GM18507 (cell line): ENCODE measurements around the gene GLT8D2.

ENCODE experiments used
- DNase-seq: peaks from one replicate; pipeline ENCODE4 v3.0.0; 2011; ENCODE audit warnings: low read depth; ENCODE audit not compliant: insufficient read length; ENCODE audit errors: extremely low spot score
- FAIRE-seq: peaks from 2 replicates; lab custom pipeline; 2011; peaks lifted over from hg19 to GRCh38; lab: Jason Lieb, UNC

Gene GLT8D2

GRCh38 chr12:104049903-104050356, at the start of gene GLT8D2:
Gene GLT8D2 (minus strand): TSS chr12:104050187. CDS start chr12:104019648, 30,539 bp downstream.
- DNase-seq = no peak

DNA sequence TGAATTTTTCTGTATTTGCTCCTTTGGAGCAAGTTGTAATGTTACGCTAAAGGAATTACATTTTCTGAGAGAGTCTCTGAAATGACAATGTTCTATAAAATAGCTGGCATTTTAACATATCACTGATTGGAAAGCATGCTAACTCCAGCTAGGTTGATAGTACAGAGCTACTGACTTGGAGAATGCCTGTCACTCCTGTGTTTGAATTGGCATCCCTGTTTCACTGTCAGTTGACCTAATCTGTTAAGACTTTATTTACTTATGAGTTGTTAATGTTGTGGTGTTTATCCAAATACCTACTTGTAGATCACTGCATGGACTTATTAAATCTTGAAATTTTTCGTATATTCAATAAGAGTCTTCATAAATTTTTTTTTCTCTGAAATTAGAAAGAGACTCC, 48.0 kb upstream of the GLT8D2 start:
- DNase-seq (no peak), FAIRE-seq (no peak)

More at GRCh38 chr12:104049903-104050356, at the start of gene GLT8D2:
- no peak for FAIRE-seq

GRCh38 chr12:104095289-104095688, 45.3 kb upstream of the GLT8D2 start:
- FAIRE-seq (peak; percentile 52), DNase-seq (no peak)

DNA sequence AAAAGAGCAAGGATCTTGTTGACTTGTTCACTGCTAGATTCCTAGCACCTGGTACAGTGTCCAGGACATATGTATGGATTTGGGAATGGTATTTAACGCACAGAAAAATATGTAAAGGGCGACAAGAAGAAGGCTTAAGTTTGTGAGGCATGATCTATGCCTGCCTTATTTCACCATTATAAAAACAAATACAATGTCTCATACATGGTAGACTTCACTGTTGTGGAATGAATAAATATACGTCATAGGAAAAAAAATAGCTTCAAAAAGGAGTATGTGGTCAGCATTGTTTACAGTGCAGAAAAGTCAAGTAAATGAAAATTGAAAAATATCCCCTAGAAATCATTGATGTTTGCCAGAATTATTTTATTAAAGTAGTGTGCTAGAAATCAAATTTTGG, 44.3 kb upstream of the GLT8D2 start:
- DNase-seq (no peak), FAIRE-seq (no peak)

GRCh38 chr12:104091136-104091535, 41.1 kb upstream of the GLT8D2 start:
- DNase-seq = no peak
- FAIRE-seq = no peak

- no peak for FAIRE-seq
Measured at GRCh38 chr12:104090685-104091084, 40.7 kb upstream of the GLT8D2 start.

GRCh38 chr12:104083769-104084475, 33.9 kb upstream of the GLT8D2 start:
- DNase-seq = no peak
- FAIRE-seq = peak; percentile 67

More at GRCh38 chr12:104090685-104091084, 40.7 kb upstream of the GLT8D2 start:
- no peak for DNase-seq

DNA sequence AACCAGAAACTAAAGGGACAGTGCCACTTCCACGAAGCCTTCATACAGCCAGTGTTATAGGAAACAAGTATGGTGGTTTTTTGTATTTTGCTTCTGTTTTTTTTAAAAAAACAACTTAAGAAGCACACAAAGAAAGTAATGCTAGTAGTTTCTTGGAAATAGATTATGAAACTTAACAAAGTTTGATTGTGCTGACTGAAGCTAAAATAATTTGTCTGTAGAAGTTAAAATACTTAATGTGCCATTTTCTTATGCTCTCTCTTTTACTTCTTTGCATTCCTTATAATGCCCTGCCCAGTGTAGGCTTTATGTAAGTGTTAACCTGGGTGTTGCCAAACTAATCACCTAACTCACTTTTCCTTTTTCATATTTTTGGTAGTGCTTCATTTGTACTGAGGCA, 30.8 kb upstream of the GLT8D2 start:
- FAIRE-seq (no peak), DNase-seq (no peak)

DNA sequence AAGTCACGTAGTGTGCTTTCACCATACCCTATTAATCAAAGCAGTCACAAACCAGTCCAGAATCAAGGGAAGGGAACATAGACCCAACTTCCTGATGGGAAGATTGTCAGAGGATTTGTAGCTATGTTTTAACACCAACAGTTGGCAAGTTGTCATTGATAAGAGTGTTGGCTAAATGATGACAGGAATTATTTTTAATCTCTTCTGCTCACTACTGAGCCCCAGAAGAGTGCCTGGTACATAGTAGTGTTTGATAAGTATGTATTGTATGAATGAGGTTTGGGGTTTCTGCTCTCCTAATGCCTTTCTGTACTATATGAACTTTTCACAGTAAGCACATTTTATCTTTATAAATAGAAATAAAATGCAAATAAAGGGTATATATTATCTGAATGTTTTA, 29.0 kb upstream of the GLT8D2 start:
- DNase-seq (no peak), FAIRE-seq (no peak)

GRCh38 chr12:104073699-104074098, 23.7 kb upstream of the GLT8D2 start:
- FAIRE-seq (no peak), DNase-seq (no peak)

- DNase-seq (no peak), FAIRE-seq (no peak)
Measured at GRCh38 chr12:104072099-104072498, 22.1 kb upstream of the GLT8D2 start.

DNA sequence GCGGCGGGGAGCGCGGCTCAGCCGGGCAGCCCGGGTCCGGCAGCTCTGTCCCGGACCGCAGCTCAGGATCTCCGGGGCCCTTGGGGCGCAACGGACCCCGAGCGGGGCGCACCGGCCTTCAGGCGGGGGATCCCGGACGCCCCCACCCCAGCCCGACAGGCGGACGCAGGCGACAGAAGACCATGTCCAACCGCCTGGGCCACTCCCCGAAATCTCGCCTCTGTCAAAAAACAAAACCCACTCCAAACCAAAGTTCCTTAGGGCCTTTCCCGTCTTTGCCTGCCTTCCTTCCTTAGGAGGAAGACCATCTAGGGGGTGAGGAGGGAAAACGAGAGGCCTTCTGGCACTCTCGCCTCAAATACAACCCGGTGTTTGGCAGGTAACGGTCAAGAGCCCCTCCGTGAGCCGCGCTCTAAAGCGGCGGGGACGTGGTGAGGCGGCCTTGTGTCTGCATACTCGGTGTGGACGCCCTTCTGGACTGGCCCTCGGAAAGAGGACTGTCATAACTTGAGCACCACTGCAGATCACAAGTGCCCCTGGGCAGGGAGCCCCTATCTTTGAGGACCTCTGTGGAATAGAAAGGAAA, 14.9 kb upstream of the GLT8D2 start:
- FAIRE-seq (no peak), DNase-seq (no peak)

GRCh38 chr12:104064031-104064841, 14.2 kb upstream of the GLT8D2 start, which contains the start of gene HCFC2:
Gene HCFC2 (plus strand): TSS chr12:104064531. CDS start chr12:104064561, 30 bp downstream.
- peak; percentile 95 for FAIRE-seq
- DNase-seq = peak; percentile 100

DNA sequence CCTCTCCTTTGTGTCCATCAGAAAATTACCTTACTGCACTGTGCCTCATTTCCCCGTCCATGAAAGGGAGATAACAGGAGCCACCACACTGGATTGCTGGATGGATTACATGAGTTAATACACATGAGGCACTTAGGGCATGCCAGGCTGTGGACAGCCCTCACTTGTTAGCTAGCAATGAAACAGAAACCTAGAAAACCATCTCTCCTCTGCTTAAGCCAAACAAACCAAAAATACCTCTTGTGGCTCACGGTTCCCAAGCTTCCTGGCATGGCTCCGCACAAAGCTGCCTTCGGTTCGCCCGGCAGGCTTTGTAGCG, 13.7 kb upstream of the GLT8D2 start:
- FAIRE-seq = peak; percentile 81
- no peak for DNase-seq

DNA sequence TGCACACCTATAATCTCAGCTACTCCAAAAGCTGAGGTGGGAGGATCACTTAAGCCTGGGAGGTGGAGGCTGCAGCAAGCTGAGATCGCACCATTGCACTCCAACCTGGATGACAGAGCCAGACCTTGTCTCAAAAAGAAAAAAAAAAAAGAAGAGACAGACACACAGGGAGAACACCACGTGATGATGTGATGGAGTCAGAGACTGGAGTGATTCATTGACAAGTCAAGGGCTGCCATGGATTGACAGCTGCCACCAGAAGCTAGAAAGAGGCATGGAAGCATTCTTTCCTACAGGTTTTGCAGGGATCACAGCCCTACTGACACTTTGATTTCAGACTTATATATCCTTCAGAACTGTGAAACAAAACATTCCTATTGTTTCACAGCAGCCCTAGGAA, 10.8 kb upstream of the GLT8D2 start:
- DNase-seq (no peak), FAIRE-seq (no peak)

DNA sequence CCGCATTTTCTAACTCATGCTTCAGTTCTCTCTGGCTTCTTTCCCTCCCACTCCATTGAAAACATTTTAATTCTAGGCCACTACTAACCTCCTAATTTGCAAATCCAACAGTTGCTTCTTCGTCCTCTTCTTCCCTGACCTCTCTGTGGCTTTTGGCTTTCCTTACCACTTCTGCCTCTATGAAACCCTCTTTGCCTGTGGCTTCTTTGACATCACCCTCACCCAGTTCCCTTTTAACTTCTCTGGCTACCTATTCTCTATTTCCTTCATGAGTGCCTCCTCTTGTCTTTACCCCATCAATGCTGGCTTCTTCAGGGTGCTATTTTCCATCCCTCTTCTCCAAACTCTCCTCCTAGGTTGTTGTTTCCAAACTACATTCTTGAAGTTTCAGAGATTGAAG, 10.0 kb upstream of the GLT8D2 start:
- FAIRE-seq (no peak), DNase-seq (no peak)

DNA sequence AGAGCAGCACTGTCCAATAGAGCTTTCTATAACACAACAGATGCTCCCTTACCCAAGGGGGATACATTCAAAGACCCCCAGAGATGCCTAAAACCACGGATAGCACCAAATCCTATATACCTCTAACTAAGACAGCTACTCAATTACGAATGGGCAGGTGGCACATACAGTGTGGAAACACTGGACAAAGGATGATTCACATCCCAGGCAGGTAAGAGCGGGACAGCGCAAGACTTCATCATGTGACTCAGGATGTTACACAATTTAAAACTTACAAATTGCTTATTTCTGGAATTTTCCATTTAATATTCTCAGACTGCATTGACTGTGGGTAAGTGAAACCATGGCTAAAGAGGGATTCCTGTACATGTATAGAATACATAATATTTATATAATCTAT, 8.8 kb upstream of the GLT8D2 start:
- no peak for DNase-seq
- no peak for FAIRE-seq

DNA sequence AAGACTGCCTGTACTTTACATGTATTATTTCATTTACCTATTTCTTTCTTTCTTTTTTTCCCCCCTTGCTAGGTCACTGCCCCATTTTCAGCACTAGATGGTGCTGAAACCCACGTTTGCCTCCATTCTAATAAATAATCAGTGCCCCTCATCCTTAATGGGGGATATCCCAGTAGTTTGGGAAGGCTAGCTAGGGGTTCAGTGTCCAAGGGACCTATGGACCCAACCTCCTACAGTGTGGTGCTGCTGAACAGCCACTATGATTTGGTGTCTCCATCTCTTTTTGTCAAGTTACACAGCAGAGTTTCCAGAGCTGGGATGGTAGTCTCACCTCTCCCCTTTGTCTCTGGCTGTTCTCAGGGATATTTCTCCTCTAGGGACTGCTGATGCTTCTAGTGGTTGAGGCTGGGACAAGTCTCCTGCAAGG, 7.8 kb upstream of the GLT8D2 start:
- no peak for DNase-seq
- FAIRE-seq = peak; percentile 65

- DNase-seq (no peak), FAIRE-seq (no peak)
Measured at GRCh38 chr12:104056419-104056972, 6.5 kb upstream of the GLT8D2 start.
